ENCODE data around the gene EFL1.

Gene EFL1

GRCh38 chr15:82118040-82118439 lies 144.5 kb downstream of the EFL1 start:
- no peak for DNase-seq

- DNase-seq: no peak
Observed at GRCh38 chr15:82117296-82117695, 145.2 kb downstream of the EFL1 start.

GRCh38 chr15:82114660-82115059 lies 147.9 kb downstream of the EFL1 start:
- no peak for DNase-seq

- peak; percentile 83 for DNase-seq
Observed at GRCh38 chr15:82113106-82113715, 149.3 kb downstream of the EFL1 start.

GRCh38 chr15:82111918-82112317 lies 150.6 kb downstream of the EFL1 start:
- peak; percentile 97 for DNase-seq

GRCh38 chr15:82110144-82110543 lies 152.4 kb downstream of the EFL1 start:
- DNase-seq: no peak

- DNase-seq: peak; percentile 72
Observed at GRCh38 chr15:82108489-82109078, 153.9 kb downstream of the EFL1 start.

GRCh38 chr15:82106679-82107078 lies 155.9 kb downstream of the EFL1 start:
- DNase-seq: no peak

- DNase-seq: peak; percentile 97
Observed at GRCh38 chr15:82105451-82106215, 156.9 kb downstream of the EFL1 start.

GRCh38 chr15:82103468-82103867 lies 159.1 kb downstream of the EFL1 start:
- DNase-seq: peak; percentile 34

- peak; percentile 72 for DNase-seq
Observed at GRCh38 chr15:82100111-82100929, 162.2 kb downstream of the EFL1 start.

- DNase-seq: no peak
Observed at GRCh38 chr15:82098674-82099073, 163.9 kb downstream of the EFL1 start.

GRCh38 chr15:82095803-82096202 lies 166.7 kb downstream of the EFL1 start:
- no peak for DNase-seq

GRCh38 chr15:82093774-82094211 lies 168.7 kb downstream of the EFL1 start:
- DNase-seq: peak; percentile 94

GRCh38 chr15:82093325-82093724 lies 169.2 kb downstream of the EFL1 start:
- DNase-seq: no peak

- no peak for DNase-seq
Observed at GRCh38 chr15:82091636-82092140, 170.8 kb downstream of the EFL1 start.

GRCh38 chr15:82086243-82086995 lies 176.1 kb downstream of the EFL1 start:
- no peak for DNase-seq

GRCh38 chr15:82081914-82082762 lies 180.4 kb downstream of the EFL1 start:
- peak; percentile 97 for DNase-seq

GRCh38 chr15:82080774-82081173 lies 181.8 kb downstream of the EFL1 start:
- DNase-seq: no peak
